Measurements from ENCODE around the gene VPS25. TPM values are rescaled to one million over a fixed set of nuclear protein-coding genes. Genes with fewer than 3 reads are reported as not detected.

The VPS25 gene
- total RNA-seq, 1 donor from 2014 or later: 39.4 TPM

- H3K27me3 Mint-ChIP-seq (ENCODE audit: unreplicated experiment): peaks cover 2% of the 10 kb centered on the region
- H3K9me3 Mint-ChIP-seq (ENCODE audit: unreplicated experiment): no peaks in the 10 kb centered on the region
- H3K4me3 Mint-ChIP-seq (ENCODE audit: unreplicated experiment): no peak overlapping the region
- H3K4me1 Mint-ChIP-seq (ENCODE audit: unreplicated experiment): peaks cover 8% of the 10 kb centered on the region
- DNase-seq (ENCODE audit: low spot score): no peak
- no peak overlapping the region for H3K27ac Mint-ChIP-seq (ENCODE audit: unreplicated experiment)
- TF ChIP-seq CTCF (IDR thresholded peaks at IDR 0.05; ENCODE audit: unreplicated experiment): no peak
- H3K36me3 Mint-ChIP-seq (ENCODE audit: low read depth, unreplicated experiment): peaks cover 9% of the 10 kb centered on the region
These were observed 47.9 kb downstream of the VPS25 start for GRCh38 chr17:42821176-42821575.

DNA sequence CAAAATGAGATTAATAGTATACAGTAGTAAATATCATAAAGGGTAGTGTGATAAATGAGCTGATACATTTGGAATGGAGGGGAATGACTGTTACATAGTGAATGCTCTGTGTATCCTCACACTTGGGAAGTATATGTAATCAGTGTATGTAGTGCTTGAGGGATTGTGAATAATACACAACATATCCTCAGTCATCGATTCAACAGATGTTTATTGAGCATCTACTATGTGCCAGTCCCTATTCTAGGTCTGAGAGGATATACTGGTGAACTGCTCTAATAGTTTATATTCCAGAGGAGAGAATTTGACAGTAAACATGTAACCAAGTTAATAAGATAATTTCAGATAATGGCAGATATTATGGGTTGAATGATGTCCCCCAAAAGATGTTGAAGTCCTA is 54.2 kb downstream of the VPS25 start:
- Mint-ChIP-seq H3K27ac (ENCODE audit: unreplicated experiment) (no peak overlapping the region), H3K4me1 (ENCODE audit: unreplicated experiment) (peaks cover 21% of the 10 kb centered on the region), H3K27me3 (ENCODE audit: unreplicated experiment) (peaks cover 3% of the 10 kb centered on the region), H3K9me3 (ENCODE audit: unreplicated experiment) (no peaks in the 10 kb centered on the region), H3K4me3 (ENCODE audit: unreplicated experiment) (no peak overlapping the region), H3K36me3 (ENCODE audit: low read depth, unreplicated experiment) (peaks cover 2% of the 10 kb centered on the region)
- no peak for TF ChIP-seq CTCF (IDR thresholded peaks at IDR 0.05; ENCODE audit: unreplicated experiment)
- DNase-seq (ENCODE audit: low spot score): no peak

Small RNA genes within 50 kb of the gene (microRNA-seq; reads per million reads assigned to microRNA genes)
- 1.5 reads per million, percentile 22 among the genes with 10 or more reads in this experiment for gene MIR6781 (ENCODE audit: unreplicated experiment)

Other genes starting within 250 kb of the VPS25 start
- gene NAGLU, start 237.2 kb upstream of the VPS25 start, total RNA-seq (ENCODE audit: unreplicated experiment): 24.2 TPM
- gene HSD17B1, start 220.5 kb upstream of the VPS25 start, total RNA-seq (ENCODE audit: unreplicated experiment): 0.64 TPM
- gene COASY, start 211.3 kb upstream of the VPS25 start, total RNA-seq (ENCODE audit: unreplicated experiment): 66.3 TPM
- 45.9 TPM for gene MLX, start 206.3 kb upstream of the VPS25 start, total RNA-seq (ENCODE audit: unreplicated experiment)
- gene PSMC3IP, start 195.7 kb upstream of the VPS25 start, total RNA-seq (ENCODE audit: unreplicated experiment): 8.0 TPM
- gene RETREG3, start 164.1 kb upstream of the VPS25 start, total RNA-seq (ENCODE audit: unreplicated experiment): 92.1 TPM
- gene TUBG1, start 163.8 kb upstream of the VPS25 start, total RNA-seq (ENCODE audit: unreplicated experiment): 54.5 TPM
- gene TUBG2, start 114.2 kb upstream of the VPS25 start, total RNA-seq (ENCODE audit: unreplicated experiment): 19.7 TPM
- gene PLEKHH3, start 96.5 kb upstream of the VPS25 start, total RNA-seq (ENCODE audit: unreplicated experiment): 25.2 TPM
- 1.2 TPM for gene CCR10, start 91.6 kb upstream of the VPS25 start, total RNA-seq (ENCODE audit: unreplicated experiment)
- gene CNTNAP1, start 90.9 kb upstream of the VPS25 start, total RNA-seq (ENCODE audit: unreplicated experiment): 8.9 TPM
- 31.7 TPM for gene EZH1, start 28.4 kb upstream of the VPS25 start, total RNA-seq (ENCODE audit: unreplicated experiment)
- 630 TPM for gene RAMP2, start 12.2 kb upstream of the VPS25 start, total RNA-seq (ENCODE audit: unreplicated experiment)
- 8.9 TPM for gene WNK4, start 7.2 kb downstream of the VPS25 start, total RNA-seq (ENCODE audit: unreplicated experiment)
- 60.3 TPM for gene COA3, start 25.3 kb downstream of the VPS25 start, total RNA-seq (ENCODE audit: unreplicated experiment)
- gene CNTD1, start 25.4 kb downstream of the VPS25 start, total RNA-seq (ENCODE audit: unreplicated experiment): 0.59 TPM
- gene BECN1, start 50.8 kb downstream of the VPS25 start, total RNA-seq (ENCODE audit: unreplicated experiment): 66.4 TPM
- 128 TPM for gene PSME3, start 59.9 kb downstream of the VPS25 start, total RNA-seq (ENCODE audit: unreplicated experiment)
- gene AOC2, start 71.1 kb downstream of the VPS25 start, total RNA-seq (ENCODE audit: unreplicated experiment): 6.2 TPM
- gene AOC3, start 77.8 kb downstream of the VPS25 start, total RNA-seq (ENCODE audit: unreplicated experiment): 36.5 TPM
- gene G6PC1, start 127.3 kb downstream of the VPS25 start, total RNA-seq (ENCODE audit: unreplicated experiment): not detected
- 39.6 TPM for gene AARSD1, start 191.0 kb downstream of the VPS25 start, total RNA-seq (ENCODE audit: unreplicated experiment)
- gene PTGES3L, start 206.6 kb downstream of the VPS25 start, total RNA-seq (ENCODE audit: unreplicated experiment): 1.5 TPM
- 12.2 TPM for gene RUNDC1, start 207.1 kb downstream of the VPS25 start, total RNA-seq (ENCODE audit: unreplicated experiment)
- 1,237 TPM for gene RPL27, start 225.0 kb downstream of the VPS25 start, total RNA-seq (ENCODE audit: unreplicated experiment)
- 4.2 TPM for gene IFI35, start 233.3 kb downstream of the VPS25 start, total RNA-seq (ENCODE audit: unreplicated experiment)
- 460 TPM for gene VAT1, start 248.9 kb downstream of the VPS25 start, total RNA-seq (ENCODE audit: unreplicated experiment)

All from endothelial cell (in vitro differentiated cells).